Omental fat pad (tissue), 4 donors: ENCODE results near the gene RTN4R. TPM values are rescaled to one million over a fixed set of nuclear protein-coding genes. Genes with fewer than 3 reads are reported as not detected.

ENCODE experiments used
- ATAC-seq: fragments of 150-250 bp; one replicate; pipeline ENCODE4 v1.9.1; 2016; ENCODE audit warnings: mild to moderate bottlenecking, moderate library complexity; ENCODE audit not compliant: low FRiP score
- DNase-seq: peaks from one replicate; pipeline ENCODE4 v3.0.0-alpha.2; 2019; ENCODE audit warnings: low spot score
- CTCF ChIP-seq, 3 donors: fragments of 450-650 bp; IDR thresholded peaks; one replicate each; pipeline ENCODE4 v1.5.1; 2016 to 2017; ENCODE audit warnings: antibody characterized with exemption in 3 of 3, mild to moderate bottlenecking in 3 of 3, moderate library complexity in 2 of 3
- total RNA-seq, 4 donors: library from RNA; depleted of rRNA; stranded (reverse); fragments of >200 nt; gene quantifications; one replicate each; pipeline ENCODE4 v1.1.0, GENCODE V29; 2016

RTN4R gene
- total RNA-seq, 4 donors from 2014 or later = 0.25 to 2.3 (median 1.3) TPM

- ATAC-seq (no peak), DNase-seq (no peak)
- no peak for TF ChIP-seq CTCF (IDR thresholded peaks at IDR 0.05)
Measured at GRCh38 chr22:20244250-20244648, 23.9 kb downstream of the RTN4R start.

- ATAC-seq = peak; percentile 71
- no peak for TF ChIP-seq CTCF (IDR thresholded peaks at IDR 0.05)
- DNase-seq = no peak
Measured at GRCh38 chr22:20243537-20244249, 24.4 kb downstream of the RTN4R start.

GRCh38 chr22:20243176-20243536, 25.0 kb downstream of the RTN4R start:
- DNase-seq (no peak), ATAC-seq (no peak)
- no peak for TF ChIP-seq CTCF (IDR thresholded peaks at IDR 0.05)

GRCh38 chr22:20242393-20243175, 25.5 kb downstream of the RTN4R start:
- ATAC-seq (no peak), DNase-seq (no peak)
- no peak for TF ChIP-seq CTCF (IDR thresholded peaks at IDR 0.05)

- ATAC-seq (no peak), DNase-seq (no peak)
- no peak for TF ChIP-seq CTCF (IDR thresholded peaks at IDR 0.05)
Measured at GRCh38 chr22:20241579-20242392, 26.3 kb downstream of the RTN4R start.

GRCh38 chr22:20240900-20241299, 27.2 kb downstream of the RTN4R start:
- ATAC-seq = no peak
- TF ChIP-seq CTCF (IDR thresholded peaks at IDR 0.05) = no peak

More at GRCh38 chr22:20240900-20241299, 27.2 kb downstream of the RTN4R start:
- DNase-seq = no peak
